PFSK-1 (cell line): ENCODE measurements around the gene JAG2.

Experiments
- FOXP2 ChIP-seq: optimal IDR thresholded peaks from 2 replicates; pipeline ENCODE3; 2011; ENCODE audit warnings: borderline replicate concordance, control low read depth, inconsistent platforms; ENCODE audit not compliant: insufficient read depth; ENCODE audit errors: extremely low read length, extremely low read depth
- POLR2AphosphoS5 ChIP-seq: IDR thresholded peaks from 2 replicates; pipeline ENCODE4 v1.6.1; 2012; ENCODE audit warnings: low read depth, mild to moderate bottlenecking, control low read depth, low read length, moderate library complexity
- SIN3A ChIP-seq: IDR thresholded peaks from 2 replicates; pipeline ENCODE4 v1.6.1; 2012; ENCODE audit warnings: mild to moderate bottlenecking, low read length, moderate library complexity, borderline replicate concordance; ENCODE audit not compliant: insufficient read depth
- TAF1 ChIP-seq: IDR thresholded peaks from 2 replicates; pipeline ENCODE4 v1.6.1; 2012; ENCODE audit warnings: low read length, control low read depth, borderline replicate concordance; ENCODE audit not compliant: insufficient read depth
- TF ChIP-seq, protein P1 (sequence below), 2 experiments: IDR thresholded peaks; 2 replicates each; pipeline versions ENCODE4 v1.6.1 to v1.8.0; 2011 to 2012; ENCODE audit warnings: low read depth in 2 of 2, low read length in 2 of 2, control low read depth in 1 of 2, inconsistent platforms in 1 of 2, mild to moderate bottlenecking in 1 of 2, moderate library complexity in 1 of 2; ENCODE audit not compliant: insufficient read depth in 1 of 2

Gene JAG2

GRCh38 chr14:105168093-105168420 is 519 bp downstream of the JAG2 start:
- no peak for TF ChIP-seq FOXP2
- TF ChIP-seq TAF1 = no peak
- no peak for TF ChIP-seq SIN3A
- no peak for TF ChIP-seq POLR2AphosphoS5
- TF ChIP-seq, protein P1, sequence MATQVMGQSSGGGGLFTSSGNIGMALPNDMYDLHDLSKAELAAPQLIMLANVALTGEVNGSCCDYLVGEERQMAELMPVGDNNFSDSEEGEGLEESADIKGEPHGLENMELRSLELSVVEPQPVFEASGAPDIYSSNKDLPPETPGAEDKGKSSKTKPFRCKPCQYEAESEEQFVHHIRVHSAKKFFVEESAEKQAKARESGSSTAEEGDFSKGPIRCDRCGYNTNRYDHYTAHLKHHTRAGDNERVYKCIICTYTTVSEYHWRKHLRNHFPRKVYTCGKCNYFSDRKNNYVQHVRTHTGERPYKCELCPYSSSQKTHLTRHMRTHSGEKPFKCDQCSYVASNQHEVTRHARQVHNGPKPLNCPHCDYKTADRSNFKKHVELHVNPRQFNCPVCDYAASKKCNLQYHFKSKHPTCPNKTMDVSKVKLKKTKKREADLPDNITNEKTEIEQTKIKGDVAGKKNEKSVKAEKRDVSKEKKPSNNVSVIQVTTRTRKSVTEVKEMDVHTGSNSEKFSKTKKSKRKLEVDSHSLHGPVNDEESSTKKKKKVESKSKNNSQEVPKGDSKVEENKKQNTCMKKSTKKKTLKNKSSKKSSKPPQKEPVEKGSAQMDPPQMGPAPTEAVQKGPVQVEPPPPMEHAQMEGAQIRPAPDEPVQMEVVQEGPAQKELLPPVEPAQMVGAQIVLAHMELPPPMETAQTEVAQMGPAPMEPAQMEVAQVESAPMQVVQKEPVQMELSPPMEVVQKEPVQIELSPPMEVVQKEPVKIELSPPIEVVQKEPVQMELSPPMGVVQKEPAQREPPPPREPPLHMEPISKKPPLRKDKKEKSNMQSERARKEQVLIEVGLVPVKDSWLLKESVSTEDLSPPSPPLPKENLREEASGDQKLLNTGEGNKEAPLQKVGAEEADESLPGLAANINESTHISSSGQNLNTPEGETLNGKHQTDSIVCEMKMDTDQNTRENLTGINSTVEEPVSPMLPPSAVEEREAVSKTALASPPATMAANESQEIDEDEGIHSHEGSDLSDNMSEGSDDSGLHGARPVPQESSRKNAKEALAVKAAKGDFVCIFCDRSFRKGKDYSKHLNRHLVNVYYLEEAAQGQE (IDR thresholded peaks at IDR 0.05; ENCODE audit: insufficient read depth in 1 of 2, low read depth in 2 of 2, low read length in 2 of 2) = no peak

DNA sequence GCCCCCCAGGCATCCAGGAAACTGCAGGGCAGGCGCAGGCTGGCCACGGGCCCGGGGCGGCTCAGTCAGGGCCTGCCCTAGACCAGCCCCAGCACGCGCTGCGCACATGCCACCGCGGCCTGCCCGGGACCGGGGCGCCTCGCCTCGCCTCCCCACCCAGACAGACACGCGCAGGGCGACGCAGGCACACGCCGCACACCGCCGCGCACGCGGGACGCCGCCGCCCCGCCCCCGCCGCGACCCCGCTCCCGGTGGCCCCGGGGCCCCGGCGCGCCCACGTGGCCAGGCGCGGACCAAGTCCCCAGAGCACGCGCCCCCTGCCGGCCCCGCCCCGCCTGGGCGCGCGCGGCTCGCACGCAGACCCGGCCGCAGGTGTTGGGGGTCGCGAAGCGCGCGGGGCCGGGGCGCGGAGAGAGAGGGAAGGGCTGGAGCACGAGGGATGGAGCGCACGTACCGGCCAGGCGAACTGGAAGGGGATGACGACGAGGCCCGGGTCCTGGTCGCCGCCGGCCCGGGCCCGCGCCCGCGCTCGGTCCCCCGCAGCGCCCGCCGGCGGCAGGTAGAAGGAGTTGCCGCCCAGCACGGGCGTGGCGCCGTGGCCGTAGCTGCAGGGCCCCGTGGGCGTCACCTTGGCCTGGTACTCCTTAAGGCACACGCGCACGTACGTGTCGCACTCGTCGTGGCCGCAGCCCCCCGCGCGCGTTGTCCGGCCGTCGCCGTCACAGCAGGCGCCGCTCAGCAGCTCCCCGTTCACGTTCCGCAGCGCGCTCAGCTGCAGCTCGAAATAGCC is 1.1 kb downstream of the JAG2 start:
- TF ChIP-seq, protein P1 (IDR thresholded peaks at IDR 0.05; ENCODE audit: insufficient read depth in 1 of 2, low read depth in 2 of 2, low read length in 2 of 2) = no peak
- TF ChIP-seq FOXP2 = no peak
- no peak for TF ChIP-seq TAF1
- no peak for TF ChIP-seq POLR2AphosphoS5
- TF ChIP-seq SIN3A = no peak

DNA sequence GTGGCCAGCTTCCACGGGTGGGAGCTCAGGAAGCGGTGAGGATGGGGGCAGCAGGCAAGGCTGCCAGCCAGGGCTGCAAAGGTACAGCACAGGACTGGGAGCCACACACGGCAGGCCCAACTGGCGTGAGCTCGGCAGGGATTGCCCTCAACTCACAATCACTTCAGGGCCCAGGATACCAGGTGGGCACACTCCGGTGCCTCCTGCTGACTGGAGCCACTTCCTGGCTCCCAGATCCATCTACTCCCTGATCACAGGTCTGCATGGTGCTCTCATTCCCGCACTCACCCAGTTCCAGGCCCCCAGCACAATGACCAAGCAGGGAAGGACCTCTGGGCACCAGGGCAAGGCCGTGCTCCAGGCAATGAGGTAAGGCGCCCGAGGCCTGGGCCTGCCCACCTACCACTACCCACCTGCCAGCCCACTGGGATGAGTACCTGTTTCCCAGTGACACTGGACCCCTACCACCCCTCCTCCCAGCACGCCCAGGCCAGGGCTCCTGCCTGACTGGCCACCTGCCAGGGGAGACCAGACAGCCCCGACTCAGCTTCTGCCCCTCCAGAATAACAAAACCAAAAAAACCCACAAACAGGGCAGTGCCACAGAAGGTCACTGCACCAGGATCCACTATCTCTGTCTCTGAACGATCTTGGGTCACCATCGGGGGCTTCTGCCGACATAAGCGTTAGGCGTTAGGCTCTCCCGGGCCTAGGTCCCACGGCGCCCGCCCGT is 1.8 kb downstream of the JAG2 start:
- TF ChIP-seq POLR2AphosphoS5 (no peak), SIN3A (no peak), TAF1 (no peak), FOXP2 (no peak)
- TF ChIP-seq, protein P1 (IDR thresholded peaks at IDR 0.05; ENCODE audit: insufficient read depth in 1 of 2, low read depth in 2 of 2, low read length in 2 of 2) = no peak

- TF ChIP-seq, protein P1 (IDR thresholded peaks at IDR 0.05; ENCODE audit: insufficient read depth in 1 of 2, low read depth in 2 of 2, low read length in 2 of 2) = no peak
- TF ChIP-seq POLR2AphosphoS5 (no peak), TAF1 (no peak), SIN3A (no peak), FOXP2 (no peak)
Observed at GRCh38 chr14:105165761-105166485, 2.7 kb downstream of the JAG2 start.
